Pancreas (tissue), 10 donors: ENCODE results near the gene SMTNL2. TPM values are rescaled to one million over a fixed set of nuclear protein-coding genes. Genes with fewer than 3 reads are reported as not detected.

Experiments used
- ATAC-seq, 4 donors: fragments of 200-7000 bp; cut with Tn5 transposase; one replicate each; pipeline versions ENCODE4 v1.8.0 to v1.9.1; 2020; ENCODE audit warnings: mild to moderate bottlenecking in 4 of 4, moderate library complexity in 4 of 4
- DNase-seq, 6 donors: peaks; one replicate each; pipeline ENCODE4 v3.0.0-alpha.2; 2020
- FAIRE-seq: peaks from 2 replicates; lab custom pipeline; 2012; peaks lifted over from hg19 to GRCh38; lab: Jason Lieb, UNC
- H3K27ac ChIP-seq, 4 donors: fragments of 200-600 bp; sonication (generic); 1 replicate in 3 of 4; 2 replicates in 1 of 4; pipeline versions ENCODE4 v1.5.0 to v1.8.0; 2020
- H3K27me3 ChIP-seq, 4 donors: fragments of 200-600 bp; one replicate each; pipeline ENCODE4 v1.8.0; 2021
- H3K36me3 ChIP-seq, 3 donors: fragments of 200-600 bp; sonication (generic) in 1 of 3; one replicate each; pipeline versions ENCODE4 v1.5.0 to v1.8.0; 2020 to 2021
- H3K4me1 ChIP-seq, 3 donors: fragments of 200-600 bp; one replicate each; pipeline ENCODE4 v1.8.0; 2021
- H3K4me3 ChIP-seq, 4 donors: fragments of 200-600 bp; sonication (generic) in 2 of 4; one replicate each; pipeline versions ENCODE4 v1.5.0 to v1.8.0; 2020 to 2021
- H3K9me3 ChIP-seq, 4 donors: fragments of 200-600 bp; one replicate each; pipeline ENCODE4 v1.8.0; 2021
- CTCF ChIP-seq, 4 donors: fragments of 200-600 bp; sonication (generic) in 3 of 4; IDR thresholded peaks; one replicate each; pipeline versions ENCODE4 v1.5.0 to v1.8.0; 2021; ENCODE audit warnings: antibody characterized with exemption in 4 of 4
- WGBS, 2 donors: extraction: QIAGEN DNeasy Blood & Tissue Kit; methylation state at CpG; one replicate each; pipeline ENCODE4 v1.1.7; 2013; 5-methylcytosine and 5-hydroxymethylcytosine counted together
- intact Hi-C, 3 donors: fragments of 100-400 bp; cut with DNase I; formaldehyde crosslinking; loops; one replicate each; pipeline versions ENCODE4 v1.11.1 to v1.14.2; 2022
- polyA plus RNA-seq, 2 donors: library from polyadenylated mRNA; stranded (reverse); fragments of 200-250 nt; gene quantifications; one replicate each; pipeline ENCODE4 v1.2.3, GENCODE V29; 2013
- total RNA-seq, 6 donors: library from RNA; stranded (reverse); fragmentation: NEBNext Ultra II Directional in 4 of 6; extraction: Animal tissue kit (Norgen Biotek cat#: 25700) in 4 of 6; gene quantifications; one replicate each; pipeline versions ENCODE4 v1.2.1 to v1.2.4, GENCODE V29; 2021 to 2023
- donor health status: healthy with polysubstance abuse.
- donor health status: DM: no; HTN: no; CAD: no; lungs with moderate emphysema.
- donor health status: DM: no; HTN: no; CAD: no.
- donor health status: control.
- donor health status: control.
- donor health status: Bipolar disorder and iron deficiency.
- donor health status: DM: yes; HTN: yes; CAD: no.
- donor health status: DM: no; HTN: no; CAD: no.
- donor health status: DM: no; HTN: no; CAD: no.
- donor health status: DM: yes; HTN: yes; CAD: no.

The SMTNL2 gene
- total and polyA plus RNA-seq, 8 donors = 0.09 to 0.59 (median 0.26) TPM; not detected in 2

DNA sequence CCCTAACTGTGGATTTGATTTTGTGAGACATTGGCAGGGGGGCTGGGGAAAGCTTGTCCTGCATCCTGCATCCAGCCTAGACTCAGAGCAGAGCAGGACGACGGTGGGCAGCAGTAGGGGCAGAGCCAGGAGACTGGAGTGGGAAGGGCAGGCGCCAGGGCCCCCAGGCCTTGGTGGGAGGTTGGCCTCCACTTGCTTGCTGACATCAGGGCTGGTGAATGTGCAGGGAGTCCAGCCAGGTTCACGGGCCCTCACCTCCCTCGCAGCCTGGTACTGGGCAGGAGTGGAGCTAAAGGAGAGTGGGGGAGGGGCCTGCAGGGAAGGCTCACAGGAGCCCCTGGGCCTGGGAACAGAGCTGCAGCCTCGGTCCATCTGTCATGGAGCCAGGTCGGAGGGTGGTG, 2.2 kb upstream of the SMTNL2 start:
- H3K36me3 ChIP-seq = no peaks in the 10 kb centered on the region
- H3K9me3 ChIP-seq = no peaks in the 10 kb centered on the region
- DNase-seq (peak in 1 of 6 donors; percentile 44), FAIRE-seq (no peak), ATAC-seq (no peak)
- H3K27me3 ChIP-seq = peaks cover 0 to 5% (median 0%) of the 10 kb centered on the region in 4 donors
- WGBS, 2 donors = 40 to 53% methylated on average over 7 of the region's 7 CpGs
- peaks cover 0 to 8% (median 0%) of the 10 kb centered on the region in 3 donors for H3K4me1 ChIP-seq
- no peak for TF ChIP-seq CTCF (IDR thresholded peaks at IDR 0.05)
- intact Hi-C loops = no loop called here
- no peak overlapping the region for H3K4me3 ChIP-seq
- H3K27ac ChIP-seq = no peak overlapping the region

DNA sequence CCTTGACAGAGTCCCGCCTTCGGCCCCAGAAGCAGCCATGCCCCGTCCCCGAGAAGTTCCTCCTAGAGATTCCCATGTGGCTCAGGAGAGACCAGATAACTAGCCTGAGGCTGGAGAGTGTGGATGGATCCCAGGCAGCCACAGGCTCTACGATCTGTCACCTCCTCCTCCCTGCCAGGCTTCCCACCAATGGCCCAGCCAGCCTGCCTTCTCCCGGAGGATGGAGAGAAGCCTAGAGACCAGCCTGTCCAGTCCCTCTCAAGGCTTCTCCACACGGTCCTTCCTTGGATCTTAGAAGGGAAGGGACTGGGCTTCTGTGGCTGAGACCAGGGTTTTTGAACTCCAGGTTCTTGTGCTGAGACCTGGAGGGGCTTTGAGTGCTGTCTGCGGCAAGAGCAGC, 1.6 kb upstream of the SMTNL2 start:
- Histone ChIP-seq H3K27ac (no peak overlapping the region), H3K9me3 (no peaks in the 10 kb centered on the region), H3K36me3 (no peaks in the 10 kb centered on the region), H3K4me1 (peaks cover 0 to 8% (median 0%) of the 10 kb centered on the region in 3 donors), H3K4me3 (no peak overlapping the region), H3K27me3 (peaks cover 0 to 5% (median 0%) of the 10 kb centered on the region in 4 donors)
- FAIRE-seq (no peak), ATAC-seq (no peak), DNase-seq (no peak)
- TF ChIP-seq CTCF (IDR thresholded peaks at IDR 0.05) = no peak
- 70 to 81% methylated on average over 8 of the region's 8 CpGs for WGBS, 2 donors
- intact Hi-C loops = no loop called here

DNA sequence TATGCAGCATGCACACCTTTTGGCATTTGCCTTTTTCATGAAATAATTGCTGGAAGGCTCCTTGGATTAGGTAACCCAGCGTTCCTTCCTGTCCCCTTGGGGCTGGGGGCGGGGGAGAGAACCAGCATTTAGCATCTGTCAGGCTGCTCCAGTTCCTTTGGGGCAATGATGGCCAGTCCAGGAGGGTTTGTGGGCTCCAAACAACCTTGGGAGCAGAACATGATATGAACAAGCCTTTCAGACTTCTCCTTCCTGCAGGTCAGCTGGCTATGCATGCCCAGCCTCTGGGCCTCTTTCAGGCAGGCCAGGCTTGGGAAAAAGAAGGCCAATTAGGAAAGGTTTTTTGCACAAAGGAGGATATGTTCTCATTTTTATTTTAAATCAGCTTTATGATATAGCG, 1.1 kb upstream of the SMTNL2 start:
- WGBS, 2 donors = 78 to 87% methylated on average over 3 of the region's 3 CpGs
- H3K36me3 ChIP-seq = no peaks in the 10 kb centered on the region
- peaks cover 0 to 8% (median 0%) of the 10 kb centered on the region in 3 donors for H3K4me1 ChIP-seq
- H3K4me3 ChIP-seq = no peak overlapping the region
- H3K9me3 ChIP-seq = no peaks in the 10 kb centered on the region
- ATAC-seq = no peak
- intact Hi-C loops = no loop called here
- no peak for FAIRE-seq
- DNase-seq = no peak
- H3K27me3 ChIP-seq = peaks cover 0 to 5% (median 0%) of the 10 kb centered on the region in 4 donors
- TF ChIP-seq CTCF (IDR thresholded peaks at IDR 0.05) = no peak
- H3K27ac ChIP-seq = no peak overlapping the region

GRCh38 chr17:4583782-4584100, 588 bp upstream of the SMTNL2 start:
- no peaks in the 10 kb centered on the region for H3K9me3 ChIP-seq
- 24 to 27% methylated on average over 12 of the region's 12 CpGs for WGBS, 2 donors
- ATAC-seq (peak; percentile 34 to 60 (median 44)), DNase-seq (no peak), FAIRE-seq (no peak)
- no peak overlapping the region for H3K27ac ChIP-seq
- H3K4me1 ChIP-seq = peaks cover 0 to 8% (median 0%) of the 10 kb centered on the region in 3 donors
- intact Hi-C loops = no loop called here
- no peak for TF ChIP-seq CTCF (IDR thresholded peaks at IDR 0.05)
- no peaks in the 10 kb centered on the region for H3K36me3 ChIP-seq
- peaks cover 0 to 5% (median 0%) of the 10 kb centered on the region in 4 donors for H3K27me3 ChIP-seq
- H3K4me3 ChIP-seq = peak overlapping the region in 3 of 4 donors; percentile 18 to 55 (median 32)

GRCh38 chr17:4584917-4585637, 748 bp downstream of the SMTNL2 start:
- DNase-seq = peak in 1 of 6 donors; percentile 65
- TF ChIP-seq CTCF (IDR thresholded peaks at IDR 0.05) = no peak
- WGBS, 2 donors = 8 to 12% methylated on average over 44 to 57 of the region's 57 CpGs
- peak overlapping the region in 3 of 4 donors; percentile 12 to 55 (median 32) for H3K4me3 ChIP-seq
- no peaks in the 10 kb centered on the region for H3K36me3 ChIP-seq
- no peak overlapping the region for H3K27ac ChIP-seq
- H3K27me3 ChIP-seq = peaks cover 0 to 5% (median 0%) of the 10 kb centered on the region in 4 donors
- intact Hi-C loops = no loop called here
- H3K4me1 ChIP-seq = peaks cover 0 to 8% (median 0%) of the 10 kb centered on the region in 3 donors
- no peaks in the 10 kb centered on the region for H3K9me3 ChIP-seq
- FAIRE-seq = no peak
- peak in 1 of 4 donors; percentile 13 for ATAC-seq
